Measurements from ENCODE around the gene DPP9. TPM values are rescaled to one million over a fixed set of nuclear protein-coding genes. Genes with fewer than 3 reads are reported as not detected.

DPP9 gene
- total and polyA plus RNA-seq, 2 of the 8 experiments (the other 6 are each of a cell fraction or from before 2014, with no cell fraction given): 11.6 to 40.7 TPM

DNA sequence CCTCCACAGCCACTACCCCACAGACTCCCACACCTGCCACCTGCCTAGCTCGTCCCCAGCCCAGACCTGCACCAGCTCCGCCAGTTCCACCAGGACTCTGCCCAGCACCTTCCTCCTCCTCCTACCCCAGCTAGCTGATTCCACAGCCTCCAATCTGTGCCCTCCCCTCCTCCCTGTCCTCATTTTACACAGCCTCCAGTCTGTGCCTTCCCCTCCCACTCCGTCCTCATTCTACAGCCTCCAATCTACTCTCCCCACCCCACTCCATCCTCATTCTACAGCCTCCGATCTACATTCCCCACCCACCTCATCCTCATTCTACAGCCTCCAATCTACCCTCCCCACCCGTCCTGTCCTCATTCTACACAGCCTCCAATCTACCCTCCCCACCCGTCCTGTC, 60.8 kb downstream of the DPP9 start:
- H3K9me3 ChIP-seq (ENCODE audit: insufficient read depth in 2 of 2, low read depth in 1 of 2, low read length in 1 of 2): no peaks in the 10 kb centered on the region
- H3K27ac ChIP-seq (ENCODE audit: low read depth, low read length): no peak overlapping the region
- no peak overlapping the region for H2BK5ac ChIP-seq (ENCODE audit: low read depth, low read length)
- H2BK12ac ChIP-seq (ENCODE audit: low read depth, low read length): no peak overlapping the region
- H3K18ac ChIP-seq (ENCODE audit: extremely low read depth, low read length): no peak overlapping the region
- H3K56ac ChIP-seq (replicated peaks; ENCODE audit: insufficient read length, low read depth, low read length): no peak overlapping the region
- TF ChIP-seq HDAC2 (IDR thresholded peaks at IDR 0.05; ENCODE audit: borderline replicate concordance in 1 of 2, low read depth in 2 of 2, low read length in 2 of 2) (no peak), CREB1 (IDR thresholded peaks at IDR 0.05) (no peak), SIRT6 (IDR thresholded peaks at IDR 0.05; ENCODE audit: low read length) (no peak), GABPA (IDR thresholded peaks at IDR 0.05; ENCODE audit: borderline replicate concordance, insufficient read depth, low read length) (no peak), CEBPB (IDR thresholded peaks at IDR 0.05; ENCODE audit: low read depth, low read length) (no peak), CHD1 (IDR thresholded peaks at IDR 0.05; ENCODE audit: low read depth, low read length) (no peak), MAFK (IDR thresholded peaks at IDR 0.05; ENCODE audit: low read depth, low read length) (no peak), PHF8 (conservative IDR thresholded peaks at IDR 0.05; ENCODE audit: low read depth, low read length) (no peak), KDM1A (IDR thresholded peaks at IDR 0.05; ENCODE audit: borderline replicate concordance, low read length) (no peak), CTBP2 (IDR thresholded peaks at IDR 0.05; ENCODE audit: borderline replicate concordance, insufficient read depth, insufficient read length, low read length) (no peak), SUZ12 (IDR thresholded peaks at IDR 0.05; ENCODE audit: low read length) (no peak)
- TF ChIP-seq, protein P1, sequence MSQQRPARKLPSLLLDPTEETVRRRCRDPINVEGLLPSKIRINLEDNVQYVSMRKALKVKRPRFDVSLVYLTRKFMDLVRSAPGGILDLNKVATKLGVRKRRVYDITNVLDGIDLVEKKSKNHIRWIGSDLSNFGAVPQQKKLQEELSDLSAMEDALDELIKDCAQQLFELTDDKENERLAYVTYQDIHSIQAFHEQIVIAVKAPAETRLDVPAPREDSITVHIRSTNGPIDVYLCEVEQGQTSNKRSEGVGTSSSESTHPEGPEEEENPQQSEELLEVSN (IDR thresholded peaks at IDR 0.05): no peak
- no peak overlapping the region for H3K4me2 ChIP-seq (ENCODE audit: insufficient read depth in 1 of 2, low read depth in 2 of 2, low read length in 2 of 2)
- H3K36me3 ChIP-seq (ENCODE audit: control insufficient read depth in 2 of 4, insufficient read depth in 4 of 4, low read length in 3 of 4): peaks cover 4 to 14% (median 8%) of the 10 kb centered on the region in 4 experiments; a peak in 7 of 8 replicates
- no peak overlapping the region for H2BK20ac ChIP-seq (ENCODE audit: low read length)
- DNase-seq (ENCODE audit: low read depth in 1 of 2, low spot score in 2 of 2) (no peak), FAIRE-seq (no peak)
- no peak overlapping the region for H2AFZ ChIP-seq (ENCODE audit: low read length)
- peaks cover 2% of the 10 kb centered on the region; the same call in 1 of the 2 replicates for H3K23me2 ChIP-seq (ENCODE audit: low read depth, low read length)
- H4K20me1 ChIP-seq (replicated peaks in 1 of 2; ENCODE audit: control insufficient read depth in 1 of 2, insufficient read depth in 2 of 2, low read length in 2 of 2): peaks cover 0 to 7% of the 10 kb centered on the region in 2 experiments
- H2AK5ac ChIP-seq (ENCODE audit: low read depth, low read length): no peak overlapping the region
- ChIA-PET POLR2A (ENCODE audit: partially characterized antibody) (interaction anchor here (0.7 to 1.4 kb wide), 2 partner anchors 9 to 10 kb away, joined by 3 to 5 read pairs; no protein-coding TSS in a partner anchor), CTCF (ENCODE audit: partially characterized antibody) (interaction anchor here (1.0 to 1.7 kb wide), 3 partner anchors 12 to 142 kb away, joined by 3 to 8 read pairs (median 3); no protein-coding TSS in a partner anchor)
- H3K27me3 ChIP-seq (replicated peaks in 1 of 4; ENCODE audit: control insufficient read depth in 3 of 4, extremely low read depth in 1 of 4, insufficient read depth in 3 of 4, low read length in 3 of 4): no peaks in the 10 kb centered on the region
- no peak overlapping the region for H4K91ac ChIP-seq (replicated peaks; ENCODE audit: insufficient read length, low read length)
- no peak overlapping the region for H3K14ac ChIP-seq (ENCODE audit: insufficient read length)
- H3K4me1 ChIP-seq (replicated peaks in 1 of 4; ENCODE audit: control insufficient read depth in 3 of 4, insufficient read depth in 4 of 4, low read length in 3 of 4): no peaks in the 10 kb centered on the region
- no peak overlapping the region for H2BK120ac ChIP-seq (replicated peaks; ENCODE audit: low read depth, low read length)
- no peak overlapping the region for H3K4ac ChIP-seq (replicated peaks; ENCODE audit: insufficient read length, low read depth, low read length)
- H3K79me1 ChIP-seq (ENCODE audit: low read depth, low read length): no peaks in the 10 kb centered on the region; the same call in 1 of the 2 replicates
- H3K4me3 ChIP-seq (ENCODE audit: extremely low read depth in 1 of 4, insufficient read depth in 2 of 4, low read depth in 3 of 4, low read length in 4 of 4): no peak overlapping the region
- no peak overlapping the region for H3K9ac ChIP-seq (replicated peaks in 1 of 4; ENCODE audit: extremely low read depth in 1 of 4, low read depth in 3 of 4, low read length in 3 of 4)
- H4K8ac ChIP-seq (ENCODE audit: extremely low read depth, insufficient read depth, low read length): no peak overlapping the region
- 88% methylated on average over 4 of the region's 6 CpGs; no CpG with 5 or more reads in 1 of the 2 experiments for WGBS, 2 experiments (ENCODE audit: extremely low coverage in 1 of 2, insufficient coverage in 1 of 2, insufficient read length in 1 of 2, insufficient replicate concordance in 2 of 2, low coverage in 1 of 2, low lambda C conversion rate in 2 of 2, missing lambda C conversion rate in 1 of 2)
- no peak overlapping the region for H3K23ac ChIP-seq (ENCODE audit: insufficient read length)
- H4K5ac ChIP-seq (ENCODE audit: insufficient read length, low read depth, low read length): no peak overlapping the region
- no peaks in the 10 kb centered on the region for H3K79me2 ChIP-seq (ENCODE audit: control insufficient read depth in 1 of 2, insufficient read depth in 2 of 2, low read length in 2 of 2)
- no peak overlapping the region for H2BK15ac ChIP-seq (ENCODE audit: low read length)
